GM23248 (cell line): ENCODE data around the gene DACH1.

ENCODE experiments used
- EZH2 ChIP-seq: fragments of 200-600 bp; sonication (generic); IDR thresholded peaks from 2 replicates; pipeline ENCODE4 v1.6.1; 2018; ENCODE audit warnings: antibody characterized with exemption, mild to moderate bottlenecking; ENCODE audit not compliant: insufficient read depth, poor library complexity, severe bottlenecking
- EZH2phosphoT487 ChIP-seq: fragments of 200-600 bp; sonication (generic); IDR thresholded peaks from 2 replicates; pipeline ENCODE4 v1.6.1; 2018; ENCODE audit warnings: antibody characterized with exemption, moderate library complexity, mild to moderate bottlenecking, low read depth; ENCODE audit not compliant: insufficient read depth

DNA sequence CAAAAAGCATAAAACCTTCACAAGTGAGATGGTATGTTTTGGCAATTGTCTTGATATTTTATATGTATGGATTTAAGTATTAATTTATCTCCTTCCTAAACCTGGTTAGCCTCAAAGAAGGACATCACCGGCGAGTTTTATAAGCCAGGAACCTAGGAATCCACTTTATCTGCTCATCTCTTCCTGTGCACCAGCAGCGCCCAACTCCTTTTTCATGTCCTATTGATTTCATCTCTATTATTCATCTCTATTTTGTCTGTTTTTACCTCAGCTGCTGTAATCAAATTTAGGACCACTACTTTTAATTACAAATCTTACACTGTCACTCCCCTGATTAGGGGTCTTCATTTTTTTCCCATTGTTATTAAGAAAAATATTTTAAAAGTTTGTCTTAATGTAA lies 286.4 kb downstream of the DACH1 start:
- TF ChIP-seq EZH2 (no peak), EZH2phosphoT487 (no peak)
